ENCODE measurements around the gene WNT7B.

Gene WNT7B

DNA sequence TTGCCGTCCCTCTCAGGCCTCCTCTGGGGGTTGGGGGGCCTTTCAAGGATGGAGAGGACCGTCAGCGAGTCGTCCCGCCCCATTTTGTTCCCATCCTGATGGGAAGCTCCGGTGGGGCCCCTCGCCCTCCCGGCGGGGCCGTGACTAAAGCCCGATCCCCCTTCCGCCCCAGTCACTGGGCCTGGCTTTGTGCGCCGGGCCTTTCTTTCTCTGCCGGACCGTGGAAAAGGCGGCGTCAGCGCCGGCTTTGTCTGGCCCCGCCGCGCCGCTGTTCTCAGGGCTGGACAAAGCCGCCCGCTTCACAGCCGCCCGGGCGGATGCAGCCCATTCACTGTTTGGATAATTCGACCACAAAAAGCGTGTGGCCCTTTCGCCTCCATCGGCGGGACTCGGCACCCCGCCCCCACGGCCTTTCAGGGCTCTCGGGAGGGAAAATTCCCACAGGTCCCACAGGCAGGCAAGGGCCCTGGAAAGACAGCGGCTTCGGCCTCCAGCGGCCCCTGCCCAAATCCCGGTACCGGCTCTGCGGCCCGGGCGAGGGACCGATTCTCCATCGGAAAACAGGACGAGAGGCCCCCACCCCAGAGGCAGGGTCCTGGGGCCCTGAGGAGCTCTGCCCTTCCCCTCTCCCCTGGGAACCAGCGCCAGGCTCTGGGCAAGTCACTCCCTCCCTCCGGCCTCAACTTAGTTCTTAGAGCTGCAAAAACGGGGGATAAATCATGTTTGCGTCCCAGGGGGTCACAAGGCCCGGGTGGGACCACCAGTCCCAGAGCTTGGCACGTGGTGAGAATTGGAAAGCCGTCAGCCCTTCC, 87.2 kb downstream of the WNT7B start:
- H3K4me3 ChIP-seq: no peak overlapping the region
- H3K27ac ChIP-seq: no peak overlapping the region
- no peak for DNase-seq (ENCODE audit: low spot score)
- TF ChIP-seq, protein P1, sequence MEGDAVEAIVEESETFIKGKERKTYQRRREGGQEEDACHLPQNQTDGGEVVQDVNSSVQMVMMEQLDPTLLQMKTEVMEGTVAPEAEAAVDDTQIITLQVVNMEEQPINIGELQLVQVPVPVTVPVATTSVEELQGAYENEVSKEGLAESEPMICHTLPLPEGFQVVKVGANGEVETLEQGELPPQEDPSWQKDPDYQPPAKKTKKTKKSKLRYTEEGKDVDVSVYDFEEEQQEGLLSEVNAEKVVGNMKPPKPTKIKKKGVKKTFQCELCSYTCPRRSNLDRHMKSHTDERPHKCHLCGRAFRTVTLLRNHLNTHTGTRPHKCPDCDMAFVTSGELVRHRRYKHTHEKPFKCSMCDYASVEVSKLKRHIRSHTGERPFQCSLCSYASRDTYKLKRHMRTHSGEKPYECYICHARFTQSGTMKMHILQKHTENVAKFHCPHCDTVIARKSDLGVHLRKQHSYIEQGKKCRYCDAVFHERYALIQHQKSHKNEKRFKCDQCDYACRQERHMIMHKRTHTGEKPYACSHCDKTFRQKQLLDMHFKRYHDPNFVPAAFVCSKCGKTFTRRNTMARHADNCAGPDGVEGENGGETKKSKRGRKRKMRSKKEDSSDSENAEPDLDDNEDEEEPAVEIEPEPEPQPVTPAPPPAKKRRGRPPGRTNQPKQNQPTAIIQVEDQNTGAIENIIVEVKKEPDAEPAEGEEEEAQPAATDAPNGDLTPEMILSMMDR (IDR thresholded peaks at IDR 0.05): no peak

DNA sequence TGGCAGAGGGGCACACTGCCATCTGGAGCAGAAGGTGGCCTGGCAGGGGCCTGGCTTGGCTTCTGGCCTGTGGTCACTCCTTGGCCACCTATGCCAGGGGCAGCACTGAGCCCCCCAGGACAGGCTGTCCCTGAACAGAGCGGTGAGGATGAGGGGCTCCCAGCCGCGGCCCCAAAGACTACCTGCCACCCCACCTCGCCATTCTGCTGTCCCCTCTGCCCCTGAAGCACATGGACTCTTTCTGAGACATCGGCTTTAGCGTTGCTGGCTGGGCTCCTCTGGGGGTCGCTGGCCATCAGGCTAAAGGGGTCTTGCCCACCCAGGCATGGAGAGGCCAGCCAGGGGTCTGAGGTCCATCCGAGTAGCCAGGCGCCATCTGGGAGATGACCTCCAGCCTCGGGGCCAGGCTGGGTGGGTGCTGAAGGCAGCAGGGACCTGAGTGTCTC, 87.8 kb downstream of the WNT7B start:
- Histone ChIP-seq H3K4me3 (no peak overlapping the region), H3K27ac (no peak overlapping the region)
- DNase-seq (ENCODE audit: low spot score): no peak
- TF ChIP-seq, protein P1 (IDR thresholded peaks at IDR 0.05): no peak

DNA sequence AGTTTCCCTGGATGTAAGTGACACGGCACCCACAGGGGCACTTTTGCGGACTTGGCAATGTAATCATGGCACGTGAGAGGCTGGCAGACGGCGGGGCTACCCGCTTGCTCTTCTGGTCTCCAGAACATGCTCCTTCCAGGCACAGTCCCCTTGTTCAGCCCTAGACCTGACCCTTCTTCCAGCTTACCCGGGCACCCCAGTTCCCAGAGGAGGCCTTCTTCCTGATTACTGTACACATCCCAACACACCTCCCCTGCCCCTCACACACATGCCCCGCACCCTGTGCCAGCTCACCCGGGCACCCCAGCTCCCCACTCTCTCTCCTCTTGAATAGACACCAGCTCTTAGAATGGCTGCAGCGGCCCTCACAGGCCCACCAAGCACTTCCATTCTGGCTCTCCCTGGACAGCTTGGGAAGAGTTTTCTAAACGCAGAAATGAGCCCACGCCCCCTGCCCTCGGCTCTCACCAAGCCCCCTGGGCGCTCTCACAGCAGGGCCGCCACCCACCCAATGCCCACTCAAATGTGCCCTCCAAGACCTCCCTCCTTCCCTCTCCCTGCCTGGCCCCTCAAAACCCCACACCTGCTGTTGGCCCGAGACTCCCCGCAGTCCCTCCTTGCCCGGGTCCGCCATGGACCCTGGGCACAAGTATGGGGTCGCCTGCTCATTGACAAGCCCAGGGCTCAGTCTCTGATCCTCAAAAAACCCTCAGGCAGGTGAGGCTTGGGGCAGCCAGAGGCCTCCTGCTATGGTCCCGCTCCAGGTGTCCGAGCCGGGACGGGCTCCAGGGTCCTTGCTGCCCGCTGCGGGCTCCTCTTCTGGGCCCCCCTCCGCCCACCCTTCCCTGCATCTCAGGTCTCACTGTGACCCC, 88.5 kb downstream of the WNT7B start:
- TF ChIP-seq, protein P1 (IDR thresholded peaks at IDR 0.05): no peak
- DNase-seq (ENCODE audit: low spot score): no peak
- no peak overlapping the region for H3K4me3 ChIP-seq
- H3K27ac ChIP-seq: no peak overlapping the region

DNA sequence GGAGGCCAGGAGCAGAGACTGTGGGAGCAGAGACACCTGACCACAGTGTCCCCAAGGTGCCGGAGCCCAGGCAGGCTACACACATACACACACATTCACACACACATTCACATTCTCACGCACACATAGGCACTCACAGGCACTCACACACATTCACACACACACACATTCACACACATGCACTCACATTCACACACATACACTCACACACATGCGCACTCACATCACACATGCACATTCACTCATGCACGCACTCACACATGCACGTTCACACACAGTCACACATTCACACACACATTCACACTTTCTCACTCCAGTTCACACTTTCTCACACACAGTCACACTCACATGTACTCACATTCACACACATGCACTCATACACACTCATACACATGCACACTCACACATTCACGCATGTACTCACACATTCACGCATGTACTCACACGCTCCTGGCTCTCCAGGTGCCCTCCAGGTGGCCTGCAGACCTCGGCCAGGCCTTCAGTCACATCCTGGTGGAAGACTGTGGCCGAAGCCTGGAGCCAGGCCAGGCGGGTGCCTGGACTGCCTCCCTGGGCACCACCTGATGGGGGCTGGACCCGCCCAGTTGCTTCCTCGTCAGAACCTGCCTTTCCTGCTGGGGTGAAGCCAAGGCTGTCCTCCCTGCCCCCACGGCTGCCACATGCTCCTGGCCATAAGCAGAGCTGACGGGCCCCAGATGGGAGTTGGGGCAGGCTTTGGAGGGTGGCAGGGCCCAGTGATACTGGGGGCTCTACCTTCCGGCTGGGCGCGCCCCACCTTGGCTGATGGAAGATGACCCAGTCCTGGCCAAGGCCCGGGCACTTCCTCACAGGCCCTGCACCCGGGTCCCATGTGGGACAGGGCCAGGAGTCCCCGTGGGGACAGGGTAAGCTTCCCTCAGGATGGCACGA, 89.5 kb downstream of the WNT7B start:
- H3K27ac ChIP-seq: no peak overlapping the region
- TF ChIP-seq, protein P1 (IDR thresholded peaks at IDR 0.05): no peak
- no peak for DNase-seq (ENCODE audit: low spot score)
- no peak overlapping the region for H3K4me3 ChIP-seq

- H3K4me3 ChIP-seq: no peak overlapping the region
- H3K27ac ChIP-seq: no peak overlapping the region
- DNase-seq (ENCODE audit: low spot score): no peak
- TF ChIP-seq, protein P1 (IDR thresholded peaks at IDR 0.05): no peak
Measured at GRCh38 chr22:45886540-45886939, 90.4 kb downstream of the WNT7B start.

DNA sequence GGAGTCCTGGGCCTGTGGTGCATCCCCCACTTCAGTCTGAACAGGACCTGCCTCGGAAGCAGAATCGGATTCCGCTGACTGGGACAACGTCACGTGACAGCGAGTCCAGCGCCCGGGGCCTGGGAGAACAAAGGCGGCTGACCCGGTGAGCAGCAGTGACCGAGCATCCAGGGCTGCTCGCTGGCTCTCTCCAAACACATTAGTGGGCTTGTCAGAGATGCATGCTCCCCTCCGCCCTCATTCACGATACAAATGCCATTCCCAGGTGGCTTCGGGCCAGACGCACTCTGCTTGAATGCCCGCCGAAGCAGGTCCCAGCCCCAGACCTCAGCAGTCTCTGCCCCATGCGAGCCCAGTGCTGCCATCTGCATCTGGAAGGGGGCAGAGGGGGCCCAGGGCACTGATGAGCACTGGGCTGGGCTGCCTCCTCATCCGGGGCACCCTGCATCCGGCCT, 91.0 kb downstream of the WNT7B start:
- Histone ChIP-seq H3K27ac (no peak overlapping the region), H3K4me3 (no peak overlapping the region)
- DNase-seq (ENCODE audit: low spot score): no peak
- TF ChIP-seq, protein P1 (IDR thresholded peaks at IDR 0.05): no peak

Measured in coronary artery (tissue), 2 donors.